HepG2 (cell line): ENCODE measurements around the gene SYNM. TPM values are rescaled to one million over a fixed set of nuclear protein-coding genes. Genes with fewer than 3 reads are reported as not detected.
A peak's percentile ranks its signal among the peaks of the same experiment; 100 is the strongest.

Experiments used
- CEBPB ChIP-seq: IDR thresholded peaks from 2 replicates; pipeline ENCODE4 v1.6.1; 2011; ENCODE audit warnings: low read depth, low read length, improper control_type of control experiment, borderline replicate concordance
- HMGXB4 ChIP-seq, 2 experiments: sonication (generic) in 1 of 2; formaldehyde crosslinking in 1 of 2; IDR thresholded peaks; 2 replicates each; pipeline versions ENCODE4 v1.4.0 to v1.6.1; 2018 to 2020; ENCODE audit warnings: missing genetic modification reagents in 2 of 2, borderline replicate concordance in 1 of 2, low read depth in 1 of 2, mild to moderate bottlenecking in 1 of 2, missing biosample characterization in 1 of 2
- MEIS1 ChIP-seq: sonication (generic); formaldehyde crosslinking; IDR thresholded peaks from 2 replicates; pipeline ENCODE4 v1.9.0; 2021; ENCODE audit warnings: mild to moderate bottlenecking, missing genetic modification reagents, moderate library complexity, borderline replicate concordance
- MTA1 ChIP-seq: sonication (generic); formaldehyde crosslinking; IDR thresholded peaks from 2 replicates; pipeline ENCODE4 v1.4.0; 2020; ENCODE audit warnings: missing genetic modification reagents, mild to moderate bottlenecking, borderline replicate concordance
- PBX2 ChIP-seq: IDR thresholded peaks from 2 replicates; pipeline ENCODE4 v1.6.1; 2016; ENCODE audit warnings: control low read depth
- PHF8 ChIP-seq: sonication (generic); formaldehyde crosslinking; IDR thresholded peaks from 2 replicates; pipeline ENCODE4 v1.5.0; 2020; ENCODE audit warnings: missing genetic modification reagents
- SRSF1 ChIP-seq: fragments of 200-400 bp; formaldehyde crosslinking; optimal IDR thresholded peaks from 2 replicates; pipeline ENCODE3; 2017; ENCODE audit warnings: mild to moderate bottlenecking, low read depth, low read length, moderate library complexity
- THYN1 ChIP-seq: sonication (generic); formaldehyde crosslinking; IDR thresholded peaks from 2 replicates; pipeline ENCODE4 v1.8.1; 2023; ENCODE audit warnings: low read depth, mild to moderate bottlenecking, moderate library complexity, missing genetic modification reagents, borderline replicate concordance
- XRCC5 ChIP-seq: fragments of 200-400 bp; formaldehyde crosslinking; optimal IDR thresholded peaks from 2 replicates; pipeline ENCODE3; 2017; ENCODE audit warnings: mild to moderate bottlenecking, low read length
- ZNF326 ChIP-seq: sonication (generic); formaldehyde crosslinking; IDR thresholded peaks from 2 replicates; pipeline ENCODE4 v1.4.0; 2020; ENCODE audit warnings: missing genetic modification reagents, borderline replicate concordance
- ZNF501 ChIP-seq: sonication (generic); formaldehyde crosslinking; IDR thresholded peaks from 2 replicates; pipeline ENCODE4 v1.5.1; 2020; ENCODE audit warnings: mild to moderate bottlenecking, moderate library complexity, missing genetic modification reagents
- ZNF564 ChIP-seq: sonication (generic); formaldehyde crosslinking; IDR thresholded peaks from 2 replicates; pipeline ENCODE4 v1.8.1; 2023; ENCODE audit warnings: mild to moderate bottlenecking, missing genetic modification reagents
- ZNF615 ChIP-seq: sonication (generic); formaldehyde crosslinking; IDR thresholded peaks from 2 replicates; pipeline ENCODE4 v1.5.0; 2020; ENCODE audit warnings: mild to moderate bottlenecking, missing genetic modification reagents, borderline replicate concordance
- ZNF672 ChIP-seq: sonication (generic); formaldehyde crosslinking; IDR thresholded peaks from 2 replicates; pipeline ENCODE4 v1.8.1; 2022; ENCODE audit warnings: missing genetic modification reagents
- polyA plus RNA-seq, 8 experiments: library from polyadenylated mRNA; depleted of rRNA in 3 of 8; stranded (reverse) in 7 of 8; unstranded in 1 of 8; fragments of >200 nt; fragmentation: Illumina TruSeq in 4 of 8; extraction: Trizol in 4 of 8; gene quantifications; 2 replicates each; pipeline versions ENCODE4 v1.2.1 to v1.2.3, GENCODE V29; 2011 to 2016; ENCODE audit warnings: low read depth in 4 of 8, missing spikeins in 1 of 8, mixed read lengths in 1 of 8; ENCODE audit not compliant: insufficient read depth in 1 of 8
- total RNA-seq, 5 experiments: library from RNA; depleted of rRNA; stranded (reverse); fragments of >200 nt; fragmentation: Illumina TruSeq; extraction: Trizol; gene quantifications; 2 replicates each; pipeline ENCODE4 v1.2.3, GENCODE V29; 2016; ENCODE audit warnings: low read depth in 1 of 5
- TF ChIP-seq, protein P1 (sequence below): sonication (generic); formaldehyde crosslinking; IDR thresholded peaks from 2 replicates; pipeline ENCODE4 v1.5.0; 2020; ENCODE audit warnings: mild to moderate bottlenecking, low read depth, missing genetic modification reagents, borderline replicate concordance
- TF ChIP-seq, protein P2 (sequence below): sonication (generic); formaldehyde crosslinking; IDR thresholded peaks from 2 replicates; pipeline ENCODE4 v1.4.0; 2020; ENCODE audit warnings: missing genetic modification reagents
- TF ChIP-seq, protein P3 (sequence below): sonication (generic); formaldehyde crosslinking; IDR thresholded peaks from 2 replicates; pipeline ENCODE4 v1.4.0; 2020; ENCODE audit warnings: mild to moderate bottlenecking, missing genetic modification reagents, borderline replicate concordance

SYNM gene
- total and polyA plus RNA-seq, 2 of the 13 experiments (the other 11 are each of a cell fraction or from before 2014, with no cell fraction given) = 1.1 to 3.7 TPM

- TF ChIP-seq HMGXB4 (CRISPR knock-in tag; IDR thresholded peaks at IDR 0.05; ENCODE audit: borderline replicate concordance in 1 of 2, low read depth in 1 of 2) (0 out of 4 replicates have a peak, but pooled peaks of 1 of the 2 experiments have one; percentile 36), SRSF1 (no peak), MEIS1 (CRISPR knock-in tag) (no peak), ZNF564 (CRISPR knock-in tag) (no peak), ZNF672 (CRISPR knock-in tag) (no peak), PHF8 (CRISPR knock-in tag) (no peak), CEBPB (no peak), XRCC5 (peak; percentile 85), THYN1 (CRISPR knock-in tag) (no peak), ZNF501 (CRISPR knock-in tag) (no peak; the same call in 1 of the 2 replicates), ZNF326 (CRISPR knock-in tag) (no peak), PBX2 (no peak), ZNF615 (0 out of 2 replicates have a peak, but pooled peaks have one; percentile 37), MTA1 (no peak)
- TF ChIP-seq, protein P1, sequence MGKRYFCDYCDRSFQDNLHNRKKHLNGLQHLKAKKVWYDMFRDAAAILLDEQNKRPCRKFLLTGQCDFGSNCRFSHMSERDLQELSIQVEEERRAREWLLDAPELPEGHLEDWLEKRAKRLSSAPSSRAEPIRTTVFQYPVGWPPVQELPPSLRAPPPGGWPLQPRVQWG (CRISPR knock-in tag) = no peak
- TF ChIP-seq, protein P2, sequence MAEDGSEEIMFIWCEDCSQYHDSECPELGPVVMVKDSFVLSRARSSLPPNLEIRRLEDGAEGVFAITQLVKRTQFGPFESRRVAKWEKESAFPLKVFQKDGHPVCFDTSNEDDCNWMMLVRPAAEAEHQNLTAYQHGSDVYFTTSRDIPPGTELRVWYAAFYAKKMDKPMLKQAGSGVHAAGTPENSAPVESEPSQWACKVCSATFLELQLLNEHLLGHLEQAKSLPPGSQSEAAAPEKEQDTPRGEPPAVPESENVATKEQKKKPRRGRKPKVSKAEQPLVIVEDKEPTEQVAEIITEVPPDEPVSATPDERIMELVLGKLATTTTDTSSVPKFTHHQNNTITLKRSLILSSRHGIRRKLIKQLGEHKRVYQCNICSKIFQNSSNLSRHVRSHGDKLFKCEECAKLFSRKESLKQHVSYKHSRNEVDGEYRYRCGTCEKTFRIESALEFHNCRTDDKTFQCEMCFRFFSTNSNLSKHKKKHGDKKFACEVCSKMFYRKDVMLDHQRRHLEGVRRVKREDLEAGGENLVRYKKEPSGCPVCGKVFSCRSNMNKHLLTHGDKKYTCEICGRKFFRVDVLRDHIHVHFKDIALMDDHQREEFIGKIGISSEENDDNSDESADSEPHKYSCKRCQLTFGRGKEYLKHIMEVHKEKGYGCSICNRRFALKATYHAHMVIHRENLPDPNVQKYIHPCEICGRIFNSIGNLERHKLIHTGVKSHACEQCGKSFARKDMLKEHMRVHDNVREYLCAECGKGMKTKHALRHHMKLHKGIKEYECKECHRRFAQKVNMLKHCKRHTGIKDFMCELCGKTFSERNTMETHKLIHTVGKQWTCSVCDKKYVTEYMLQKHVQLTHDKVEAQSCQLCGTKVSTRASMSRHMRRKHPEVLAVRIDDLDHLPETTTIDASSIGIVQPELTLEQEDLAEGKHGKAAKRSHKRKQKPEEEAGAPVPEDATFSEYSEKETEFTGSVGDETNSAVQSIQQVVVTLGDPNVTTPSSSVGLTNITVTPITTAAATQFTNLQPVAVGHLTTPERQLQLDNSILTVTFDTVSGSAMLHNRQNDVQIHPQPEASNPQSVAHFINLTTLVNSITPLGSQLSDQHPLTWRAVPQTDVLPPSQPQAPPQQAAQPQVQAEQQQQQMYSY = no peak
- TF ChIP-seq, protein P3, sequence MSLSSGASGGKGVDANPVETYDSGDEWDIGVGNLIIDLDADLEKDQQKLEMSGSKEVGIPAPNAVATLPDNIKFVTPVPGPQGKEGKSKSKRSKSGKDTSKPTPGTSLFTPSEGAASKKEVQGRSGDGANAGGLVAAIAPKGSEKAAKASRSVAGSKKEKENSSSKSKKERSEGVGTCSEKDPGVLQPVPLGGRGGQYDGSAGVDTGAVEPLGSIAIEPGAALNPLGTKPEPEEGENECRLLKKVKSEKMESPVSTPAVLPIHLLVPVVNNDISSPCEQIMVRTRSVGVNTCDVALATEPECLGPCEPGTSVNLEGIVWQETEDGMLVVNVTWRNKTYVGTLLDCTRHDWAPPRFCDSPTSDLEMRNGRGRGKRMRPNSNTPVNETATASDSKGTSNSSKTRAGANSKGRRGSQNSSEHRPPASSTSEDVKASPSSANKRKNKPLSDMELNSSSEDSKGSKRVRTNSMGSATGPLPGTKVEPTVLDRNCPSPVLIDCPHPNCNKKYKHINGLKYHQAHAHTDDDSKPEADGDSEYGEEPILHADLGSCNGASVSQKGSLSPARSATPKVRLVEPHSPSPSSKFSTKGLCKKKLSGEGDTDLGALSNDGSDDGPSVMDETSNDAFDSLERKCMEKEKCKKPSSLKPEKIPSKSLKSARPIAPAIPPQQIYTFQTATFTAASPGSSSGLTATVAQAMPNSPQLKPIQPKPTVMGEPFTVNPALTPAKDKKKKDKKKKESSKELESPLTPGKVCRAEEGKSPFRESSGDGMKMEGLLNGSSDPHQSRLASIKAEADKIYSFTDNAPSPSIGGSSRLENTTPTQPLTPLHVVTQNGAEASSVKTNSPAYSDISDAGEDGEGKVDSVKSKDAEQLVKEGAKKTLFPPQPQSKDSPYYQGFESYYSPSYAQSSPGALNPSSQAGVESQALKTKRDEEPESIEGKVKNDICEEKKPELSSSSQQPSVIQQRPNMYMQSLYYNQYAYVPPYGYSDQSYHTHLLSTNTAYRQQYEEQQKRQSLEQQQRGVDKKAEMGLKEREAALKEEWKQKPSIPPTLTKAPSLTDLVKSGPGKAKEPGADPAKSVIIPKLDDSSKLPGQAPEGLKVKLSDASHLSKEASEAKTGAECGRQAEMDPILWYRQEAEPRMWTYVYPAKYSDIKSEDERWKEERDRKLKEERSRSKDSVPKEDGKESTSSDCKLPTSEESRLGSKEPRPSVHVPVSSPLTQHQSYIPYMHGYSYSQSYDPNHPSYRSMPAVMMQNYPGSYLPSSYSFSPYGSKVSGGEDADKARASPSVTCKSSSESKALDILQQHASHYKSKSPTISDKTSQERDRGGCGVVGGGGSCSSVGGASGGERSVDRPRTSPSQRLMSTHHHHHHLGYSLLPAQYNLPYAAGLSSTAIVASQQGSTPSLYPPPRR (CRISPR knock-in tag) = no peak
These were observed 26.7 kb downstream of the SYNM start (continued) for GRCh38 chr15:99131441-99132023.
